B cell (primary cell): ENCODE measurements around the gene CCDC6. TPM values are rescaled to one million over a fixed set of nuclear protein-coding genes. Genes with fewer than 3 reads are reported as not detected.

Experiments
- ATAC-seq: fragments of 200-7000 bp; cut with Tn5 transposase; one replicate; pipeline ENCODE4 v1.10.0; 2021; ENCODE audit warnings: low read depth, mild to moderate bottlenecking, moderate number of reproducible peaks, moderate library complexity
- CTCF ChIA-PET: fragments of 350-600 bp; sonication (Branson Sonifier 250); formaldehyde crosslinking; loops from one replicate; lab custom pipeline; 2021; ENCODE audit warnings: antibody characterized with exemption, inconsistent platforms; lab: Charles Lee
- POLR2A ChIA-PET: fragments of 350-600 bp; sonication (Branson Sonifier 250); formaldehyde crosslinking; loops from one replicate; lab custom pipeline; 2021; ENCODE audit warnings: antibody characterized with exemption; lab: Charles Lee
- DNase-seq: peaks from one replicate; pipeline ENCODE4 v3.0.0; 2013
- H2AFZ ChIP-seq: 2 replicates; pipeline ENCODE4 v1.6.1; 2012; ENCODE audit warnings: mild to moderate bottlenecking, low read depth, low read length; ENCODE audit not compliant: insufficient read depth, poor library complexity, severe bottlenecking
- H3K27ac ChIP-seq, 2 donors: 1 replicate in 1 of 2; 2 replicates in 1 of 2; pipeline ENCODE4 v1.5.1; 2012 to 2013; ENCODE audit warnings: low read length in 2 of 2, mild to moderate bottlenecking in 2 of 2, moderate library complexity in 1 of 2
- H3K27me3 ChIP-seq, 4 experiments: fragments of 200-600 bp in 1 of 4; sonication (generic) in 1 of 4; replicated peaks in 1 of 4; 1 replicate in 2 of 4; 2 replicates in 2 of 4; pipeline versions ENCODE4 v1.6.1 to v1.7.0; 2013 to 2016; ENCODE audit warnings: low read length in 3 of 4, mild to moderate bottlenecking in 2 of 4, mixed read lengths in 1 of 4, moderate library complexity in 1 of 4; ENCODE audit not compliant: insufficient read depth in 4 of 4, control insufficient read depth in 3 of 4; ENCODE audit errors: control extremely low read depth in 1 of 4
- H3K36me3 ChIP-seq, 2 experiments: replicated peaks in 1 of 2; 1 replicate in 1 of 2; 2 replicates in 1 of 2; pipeline versions ENCODE4 v1.6.1 to v1.7.1; 2013; ENCODE audit warnings: low read length in 1 of 2; ENCODE audit not compliant: insufficient read depth in 2 of 2, control insufficient read depth in 1 of 2; ENCODE audit errors: control extremely low read depth in 1 of 2, extremely low read depth in 1 of 2
- H3K4me1 ChIP-seq, 2 donors: fragments of 200-600 bp in 1 of 2; sonication (generic) in 1 of 2; 1 replicate in 1 of 2; 2 replicates in 1 of 2; pipeline versions ENCODE4 v1.5.1 to v1.6.1; 2013 to 2017; ENCODE audit warnings: low read length in 2 of 2; ENCODE audit not compliant: control insufficient read depth in 2 of 2, insufficient read depth in 2 of 2
- H3K4me2 ChIP-seq: replicated peaks from 2 replicates; pipeline ENCODE3; 2012; ENCODE audit warnings: mild to moderate bottlenecking, low read depth, low read length; ENCODE audit not compliant: poor library complexity, severe bottlenecking
- H3K4me3 ChIP-seq, 5 experiments: fragments of 200-600 bp in 1 of 5; sonication (generic) in 1 of 5; 1 replicate in 3 of 5; 2 replicates in 2 of 5; pipeline versions ENCODE4 v1.5.1 to v1.7.0; 2011 to 2016; ENCODE audit warnings: low read length in 4 of 5, mild to moderate bottlenecking in 4 of 5, low read depth in 2 of 5, control low read depth in 1 of 5, moderate library complexity in 1 of 5; ENCODE audit not compliant: insufficient read depth in 1 of 5; ENCODE audit errors: control extremely low read depth in 1 of 5, extremely low read depth in 1 of 5
- H3K79me2 ChIP-seq: fragments of 200-600 bp; sonication (generic); one replicate; pipeline ENCODE4 v1.6.0; 2016; ENCODE audit warnings: low read length; ENCODE audit not compliant: control insufficient read depth, insufficient read depth
- H3K9ac ChIP-seq: fragments of 200-600 bp; sonication (generic); 2 replicates; pipeline ENCODE4 v1.6.1; 2017; ENCODE audit warnings: mild to moderate bottlenecking, low read length, moderate library complexity
- H3K9me3 ChIP-seq, 3 donors: one replicate each; pipeline versions ENCODE4 v1.6.1 to v1.7.1; 2013; ENCODE audit warnings: low read length in 2 of 3; ENCODE audit not compliant: control insufficient read depth in 2 of 3, insufficient read depth in 1 of 3; ENCODE audit errors: control extremely low read depth in 1 of 3
- H4K20me1 ChIP-seq: 2 replicates; pipeline ENCODE4 v1.6.0; 2012; ENCODE audit warnings: mild to moderate bottlenecking, low read length; ENCODE audit not compliant: insufficient read depth, control insufficient read depth, poor library complexity, severe bottlenecking
- H3K27ac Mint-ChIP-seq: one replicate; pipeline ENCODE4 v1.8.0; 2021; ENCODE audit warnings: mixed read lengths
- H3K27me3 Mint-ChIP-seq: one replicate; pipeline ENCODE4 v1.8.0; 2021; ENCODE audit warnings: mixed read lengths
- H3K4me1 Mint-ChIP-seq: one replicate; pipeline ENCODE4 v1.8.0; 2021; ENCODE audit warnings: mixed read lengths
- H3K4me3 Mint-ChIP-seq: one replicate; pipeline ENCODE4 v1.8.0; 2021; ENCODE audit warnings: mixed read lengths
- H3K9me3 Mint-ChIP-seq: one replicate; pipeline ENCODE4 v1.8.0; 2022; ENCODE audit warnings: mixed read lengths; ENCODE audit not compliant: insufficient read depth
- CTCF ChIP-seq: fragments of 200-600 bp; IDR thresholded peaks from one replicate; pipeline ENCODE4 v1.8.0; 2022; ENCODE audit warnings: antibody characterized with exemption, mild to moderate bottlenecking
- EZH2 ChIP-seq: IDR thresholded peaks from 2 replicates; pipeline ENCODE4 v1.6.1; 2012; ENCODE audit warnings: borderline replicate concordance, low read depth, mild to moderate bottlenecking, moderate library complexity, low read length; ENCODE audit not compliant: insufficient read depth, poor library complexity, severe bottlenecking
- WGBS: methylation state at CpG from one replicate; pipeline ENCODE4 v1.1.5; 2013; ENCODE audit warnings: missing lambda C conversion rate; ENCODE audit not compliant: insufficient coverage; 5-methylcytosine and 5-hydroxymethylcytosine counted together
- intact Hi-C: fragments of 100-400 bp; cut with micrococcal nuclease; formaldehyde crosslinking; loops from one replicate; pipeline ENCODE4 v1.10.0; 2022
- polyA plus RNA-seq: library from polyadenylated mRNA; depleted of rRNA; stranded (reverse); fragments of >200 nt; gene quantifications from 2 replicates; pipeline ENCODE4 v1.2.3, GENCODE V29; 2012
- total RNA-seq, 2 donors: library from RNA; stranded (reverse); fragments of 120-200 nt in 1 of 2; gene quantifications; 1 replicate in 1 of 2; 2 replicates in 1 of 2; pipeline versions ENCODE4 v1.2.3 to v1.2.4, GENCODE V29; 2013 to 2022

CCDC6 gene
- total and polyA plus RNA-seq, 2 donors (not counting 1 experiment from before 2014, with no cell fraction given): 18.2 to 30.1 TPM

- Histone ChIP-seq H3K36me3 (peaks cover 0 to 30% of the 10 kb centered on the region in 2 experiments), H3K27ac (peak overlapping the region; percentile 62 to 81), H3K9me3 (no peaks in the 10 kb centered on the region), H3K4me3 (peak overlapping the region in 2 of 5 experiments; percentile 10 to 27), H3K79me2 (peaks cover 68% of the 10 kb centered on the region), H3K27me3 (no peaks in the 10 kb centered on the region), H4K20me1 (peaks cover 16% of the 10 kb centered on the region), H3K4me2 (peak overlapping the region; percentile 58), H2AFZ (peak overlapping the region; percentile 19), H3K9ac (peak overlapping the region; percentile 7), H3K4me1 (peaks cover 41 to 48% of the 10 kb centered on the region in 2 donors)
- peaks cover 80% of the 10 kb centered on the region for H3K4me1 Mint-ChIP-seq
- 25% methylated on average over 2 of the region's 4 CpGs for WGBS
- POLR2A ChIA-PET: interaction anchor here (0.6 to 1.5 kb wide), 2 partner anchors 51 to 72 kb away, joined by 3 to 5 read pairs; partner anchors contain the start of gene CCDC6
- peak overlapping the region; percentile 83 for H3K27ac Mint-ChIP-seq
- TF ChIP-seq EZH2 (no peak), CTCF (no peak)
- CTCF ChIA-PET: interaction anchor here (1.5 to 9.9 kb wide), 6 partner anchors 10 to 404 kb away, joined by 3 to 70 read pairs (median 13); partner anchors contain the start of gene CCDC6
- intact Hi-C loops: loop anchor here (1.0 to 5.0 kb wide), 6 partner anchors 19 to 403 kb away; partner anchors contain the start of gene CCDC6
- H3K4me3 Mint-ChIP-seq: peak overlapping the region; percentile 70
- DNase-seq: peak; percentile 37
- ATAC-seq: peak; percentile 39
- no peaks in the 10 kb centered on the region for H3K9me3 Mint-ChIP-seq
- H3K27me3 Mint-ChIP-seq: no peaks in the 10 kb centered on the region
Measured at GRCh38 chr10:59833810-59834209, 72.5 kb downstream of the CCDC6 start.

- CTCF ChIA-PET: interaction anchor here (0.8 to 9.9 kb wide), 9 partner anchors 11 to 816 kb away, joined by 3 to 70 read pairs (median 5); partner anchors contain the start of gene CCDC6
- H3K4me3 ChIP-seq: no peak overlapping the region
- 63% methylated on average over 2 of the region's 2 CpGs for WGBS
- Mint-ChIP-seq H3K27ac (peak overlapping the region; percentile 53), H3K27me3 (no peaks in the 10 kb centered on the region), H3K4me3 (no peak overlapping the region), H3K9me3 (no peaks in the 10 kb centered on the region), H3K4me1 (peaks cover 72% of the 10 kb centered on the region)
- H3K27me3 ChIP-seq: no peaks in the 10 kb centered on the region
- DNase-seq (no peak), ATAC-seq (no peak)
- H3K4me2 ChIP-seq: no peak overlapping the region
- peaks cover 20% of the 10 kb centered on the region for H4K20me1 ChIP-seq
- intact Hi-C loops: loop anchor here (5.0 kb wide), 4 partner anchors 35 to 405 kb away; no protein-coding TSS in a partner anchor
- H3K27ac ChIP-seq: peak overlapping the region in 1 of 2 donors; percentile 50
- no peak for TF ChIP-seq EZH2
- no peak for TF ChIP-seq CTCF
- peaks cover 67% of the 10 kb centered on the region for H3K79me2 ChIP-seq
- no peak overlapping the region for H2AFZ ChIP-seq
- no peak overlapping the region for H3K9ac ChIP-seq
- peaks cover 0 to 33% of the 10 kb centered on the region in 2 experiments for H3K36me3 ChIP-seq
- H3K4me1 ChIP-seq: peaks cover 34 to 42% of the 10 kb centered on the region in 2 donors
- no peaks in the 10 kb centered on the region for H3K9me3 ChIP-seq
- POLR2A ChIA-PET: interaction anchor here (1.5 kb wide), 1 partner anchor 74 kb away, joined by 5 read pairs; the partner anchor contains the start of gene CCDC6
Measured at GRCh38 chr10:59832506-59832905, 73.8 kb downstream of the CCDC6 start.
